Measurements from ENCODE around the gene FZD7. TPM values are rescaled to one million over a fixed set of nuclear protein-coding genes. Genes with fewer than 3 reads are reported as not detected.

The FZD7 gene
- total and polyA plus RNA-seq, 8 donors = 11.1 to 43.1 (median 38.0) TPM

GRCh38 chr2:202037086-202037485 lies 3.4 kb downstream of the FZD7 start:
- H3K27me3 ChIP-seq = peaks cover 8 to 88% of the 10 kb centered on the region in 2 donors
- peak overlapping the region; percentile 61 for H3K4me3 ChIP-seq
- TF ChIP-seq, protein P1, sequence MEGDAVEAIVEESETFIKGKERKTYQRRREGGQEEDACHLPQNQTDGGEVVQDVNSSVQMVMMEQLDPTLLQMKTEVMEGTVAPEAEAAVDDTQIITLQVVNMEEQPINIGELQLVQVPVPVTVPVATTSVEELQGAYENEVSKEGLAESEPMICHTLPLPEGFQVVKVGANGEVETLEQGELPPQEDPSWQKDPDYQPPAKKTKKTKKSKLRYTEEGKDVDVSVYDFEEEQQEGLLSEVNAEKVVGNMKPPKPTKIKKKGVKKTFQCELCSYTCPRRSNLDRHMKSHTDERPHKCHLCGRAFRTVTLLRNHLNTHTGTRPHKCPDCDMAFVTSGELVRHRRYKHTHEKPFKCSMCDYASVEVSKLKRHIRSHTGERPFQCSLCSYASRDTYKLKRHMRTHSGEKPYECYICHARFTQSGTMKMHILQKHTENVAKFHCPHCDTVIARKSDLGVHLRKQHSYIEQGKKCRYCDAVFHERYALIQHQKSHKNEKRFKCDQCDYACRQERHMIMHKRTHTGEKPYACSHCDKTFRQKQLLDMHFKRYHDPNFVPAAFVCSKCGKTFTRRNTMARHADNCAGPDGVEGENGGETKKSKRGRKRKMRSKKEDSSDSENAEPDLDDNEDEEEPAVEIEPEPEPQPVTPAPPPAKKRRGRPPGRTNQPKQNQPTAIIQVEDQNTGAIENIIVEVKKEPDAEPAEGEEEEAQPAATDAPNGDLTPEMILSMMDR (IDR thresholded peaks at IDR 0.05) = no peak
- intact Hi-C loops (cut with DNase I) = loop anchor here in 1 of 2 donors (10.0 kb wide), 1 partner anchor 138 kb away; no protein-coding TSS in a partner anchor
- peaks cover 5 to 32% of the 10 kb centered on the region in 2 donors for H3K4me1 ChIP-seq
- H3K9me3 ChIP-seq = no peaks in the 10 kb centered on the region
- H3K27ac ChIP-seq = no peak overlapping the region
- ATAC-seq (no peak), DNase-seq (no peak)
- H3K36me3 ChIP-seq = no peaks in the 10 kb centered on the region

GRCh38 chr2:202038471-202039277 lies 5.0 kb downstream of the FZD7 start:
- no peak overlapping the region for H3K27ac ChIP-seq
- H3K4me1 ChIP-seq = peaks cover 4 to 25% of the 10 kb centered on the region in 2 donors
- H3K9me3 ChIP-seq = no peaks in the 10 kb centered on the region
- ATAC-seq (peak; percentile 73), DNase-seq (peak in 1 of 4 donors; percentile 66)
- intact Hi-C loops (cut with DNase I) = loop anchor here in 1 of 2 donors (10.0 kb wide), 1 partner anchor 136 kb away; no protein-coding TSS in a partner anchor
- H3K36me3 ChIP-seq = no peaks in the 10 kb centered on the region
- H3K4me3 ChIP-seq = no peak overlapping the region
- TF ChIP-seq, protein P1 (IDR thresholded peaks at IDR 0.05) = no peak
- H3K27me3 ChIP-seq = peaks cover 8 to 74% of the 10 kb centered on the region in 2 donors

DNA sequence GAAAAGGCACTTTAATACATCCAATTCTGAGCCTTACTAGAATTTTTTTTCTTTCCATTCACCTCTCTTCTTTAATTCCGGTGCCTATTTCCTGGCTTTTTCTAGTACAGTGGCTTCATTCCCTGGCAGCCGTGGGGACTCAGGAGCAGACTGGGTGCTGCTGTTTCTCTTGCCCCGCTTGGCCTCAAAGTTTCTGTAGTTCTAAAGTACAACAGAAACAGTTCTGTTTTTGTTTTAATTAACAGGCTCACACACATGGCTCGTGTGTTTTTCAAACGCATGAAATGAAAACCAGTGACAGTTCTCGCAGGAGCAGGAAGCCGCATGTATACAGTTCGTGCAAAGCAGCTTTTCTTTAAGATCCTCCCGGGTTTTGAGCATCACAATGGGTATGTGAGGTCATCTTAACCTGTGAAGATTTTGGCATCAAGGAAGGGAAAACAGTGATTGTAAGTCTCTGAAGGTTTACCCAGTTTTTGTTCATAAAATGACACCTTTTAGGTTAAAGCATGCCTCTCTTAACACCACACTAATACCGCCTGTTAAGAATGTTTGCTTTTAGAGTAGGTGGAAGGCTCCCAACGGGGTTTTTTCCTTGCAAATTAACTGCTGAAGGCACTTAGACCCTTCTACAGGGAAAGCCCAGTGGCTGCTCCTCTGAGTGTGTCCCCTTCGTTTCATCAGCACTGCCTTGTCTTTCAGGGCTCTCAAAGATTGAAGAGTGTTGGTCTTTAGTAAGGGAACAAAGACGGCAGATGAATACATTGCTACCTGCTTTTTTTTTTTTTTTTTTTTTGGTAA lies 5.8 kb downstream of the FZD7 start:
- no peak for DNase-seq
- intact Hi-C loops (cut with DNase I) = loop anchor here in 1 of 2 donors (10.0 kb wide), 1 partner anchor 135 kb away; no protein-coding TSS in a partner anchor
- Histone ChIP-seq H3K4me1 (peaks cover 4 to 20% of the 10 kb centered on the region in 2 donors), H3K36me3 (no peaks in the 10 kb centered on the region), H3K4me3 (no peak overlapping the region), H3K27me3 (peaks cover 8 to 66% of the 10 kb centered on the region in 2 donors), H3K9me3 (no peaks in the 10 kb centered on the region), H3K27ac (no peak overlapping the region)
- peak; percentile 6 for ATAC-seq
- TF ChIP-seq, protein P1 (IDR thresholded peaks at IDR 0.05) = no peak

DNA sequence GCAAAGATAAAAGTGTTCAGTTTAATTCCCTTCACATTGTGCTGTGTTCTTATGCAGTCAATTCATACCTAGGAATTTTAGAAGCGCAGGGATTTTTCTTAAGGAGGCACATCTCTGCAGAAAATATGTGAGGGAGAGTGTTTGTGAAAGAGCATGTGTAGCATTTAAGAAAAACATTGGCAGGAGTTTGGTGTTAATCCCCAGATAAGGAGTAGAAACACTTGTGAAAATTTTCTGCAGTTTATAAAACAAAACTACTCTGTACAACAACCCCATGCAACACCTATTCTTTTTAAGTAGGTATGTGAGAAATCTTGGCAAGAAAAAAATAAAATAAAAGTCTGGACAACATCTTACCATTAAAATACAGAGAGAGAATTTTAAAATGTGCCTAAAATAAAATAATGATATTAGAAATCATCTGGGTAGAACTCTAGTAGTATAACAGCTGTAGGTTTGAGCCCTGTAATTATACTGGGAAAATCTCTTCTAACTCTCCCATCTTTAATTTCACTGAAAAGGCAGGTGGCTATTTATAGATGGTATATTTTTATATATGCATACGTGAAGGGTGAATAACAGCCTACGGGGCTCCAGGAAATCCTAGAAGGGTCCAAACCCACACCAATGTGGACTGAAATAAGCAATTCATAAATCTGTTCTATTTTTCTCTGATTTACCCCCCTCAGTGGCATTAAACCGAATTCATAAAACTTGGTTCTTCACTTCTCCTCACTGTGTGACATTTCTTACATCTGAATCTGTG lies 6.6 kb downstream of the FZD7 start:
- Histone ChIP-seq H3K9me3 (no peaks in the 10 kb centered on the region), H3K4me3 (no peak overlapping the region), H3K27ac (no peak overlapping the region), H3K36me3 (no peaks in the 10 kb centered on the region), H3K27me3 (peaks cover 2 to 58% of the 10 kb centered on the region in 2 donors), H3K4me1 (peaks cover 4 to 12% of the 10 kb centered on the region in 2 donors)
- intact Hi-C loops (cut with DNase I) = no loop called here
- DNase-seq (no peak), ATAC-seq (no peak)
- TF ChIP-seq, protein P1 (IDR thresholded peaks at IDR 0.05) = no peak
